Stomach smooth muscle (tissue), 2 donors: ENCODE results near the gene STK17A.

Source experiments
- H3K27ac ChIP-seq: one replicate; pipeline ENCODE4 v1.7.0; 2013; ENCODE audit warnings: mild to moderate bottlenecking, low read length, inconsistent platforms
- H3K27me3 ChIP-seq, 2 donors: one replicate each; pipeline ENCODE4 v1.7.0; 2013; ENCODE audit warnings: low read length in 2 of 2; ENCODE audit not compliant: insufficient read depth in 2 of 2, control insufficient read depth in 1 of 2
- H3K36me3 ChIP-seq, 2 donors: one replicate each; pipeline ENCODE4 v1.7.0; 2013; ENCODE audit warnings: low read length in 2 of 2; ENCODE audit not compliant: control insufficient read depth in 2 of 2, insufficient read depth in 2 of 2
- H3K4me1 ChIP-seq: one replicate; pipeline ENCODE4 v1.7.0; 2013; ENCODE audit warnings: low read length; ENCODE audit not compliant: control insufficient read depth, insufficient read depth
- H3K4me3 ChIP-seq, 2 donors: one replicate each; pipeline ENCODE4 v1.7.0; 2013; ENCODE audit warnings: low read length in 2 of 2
- H3K9ac ChIP-seq, 2 donors: one replicate each; pipeline ENCODE4 v1.7.0; 2013; ENCODE audit warnings: low read length in 2 of 2, mild to moderate bottlenecking in 1 of 2
- H3K9me3 ChIP-seq, 2 donors: one replicate each; pipeline ENCODE4 v1.7.0; 2013; ENCODE audit warnings: low read length in 2 of 2; ENCODE audit not compliant: control insufficient read depth in 2 of 2
- donor health status: healthy.
- donor health status: Pancreatic carcinoma.

The STK17A gene

DNA sequence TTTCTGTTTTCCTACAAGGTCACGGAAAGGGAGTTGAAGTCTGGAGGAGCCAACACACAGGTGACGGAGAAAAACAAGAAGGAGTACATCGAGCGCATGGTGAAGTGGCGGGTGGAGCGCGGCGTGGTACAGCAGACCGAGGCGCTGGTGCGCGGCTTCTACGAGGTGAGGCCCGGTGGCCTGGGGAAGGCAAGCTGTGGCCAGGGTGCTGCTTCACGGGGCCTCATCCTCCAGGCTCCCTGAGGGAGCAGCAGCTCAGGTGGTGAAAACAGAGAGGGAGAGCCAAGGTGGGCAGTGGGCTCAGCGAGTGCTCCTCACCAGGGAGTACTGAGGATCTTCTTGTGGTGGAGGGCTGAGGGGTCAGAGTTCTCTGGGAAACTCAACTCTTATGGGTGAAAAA lies 32.5 kb upstream of the STK17A start:
- no peak overlapping the region for H3K4me3 ChIP-seq
- no peaks in the 10 kb centered on the region for H3K36me3 ChIP-seq
- H3K27me3 ChIP-seq: no peaks in the 10 kb centered on the region
- no peak overlapping the region for H3K9ac ChIP-seq
- no peaks in the 10 kb centered on the region for H3K9me3 ChIP-seq
- H3K27ac ChIP-seq: no peak overlapping the region
- H3K4me1 ChIP-seq: no peaks in the 10 kb centered on the region

DNA sequence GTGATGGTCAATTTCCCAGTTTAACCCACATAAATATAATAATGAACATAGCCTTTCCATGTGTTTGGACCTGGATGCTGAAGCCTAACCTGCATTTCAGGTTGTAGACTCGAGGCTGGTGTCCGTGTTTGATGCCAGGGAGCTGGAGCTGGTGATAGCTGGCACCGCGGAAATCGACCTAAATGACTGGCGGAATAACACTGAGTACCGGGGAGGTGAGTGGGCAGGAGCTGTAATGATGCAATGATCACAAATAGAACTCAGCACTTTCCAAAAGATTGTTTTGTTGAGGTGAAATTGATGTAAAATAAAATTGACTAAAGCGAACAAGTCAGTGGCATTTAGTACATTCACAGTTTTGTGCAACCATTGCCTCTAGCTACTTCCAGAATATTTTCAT lies 30.8 kb upstream of the STK17A start:
- Histone ChIP-seq H3K36me3 (no peaks in the 10 kb centered on the region), H3K4me1 (no peaks in the 10 kb centered on the region), H3K27ac (no peak overlapping the region), H3K9ac (no peak overlapping the region), H3K27me3 (peaks cover 0 to under 1% of the 10 kb centered on the region in 2 donors), H3K4me3 (no peak overlapping the region), H3K9me3 (no peaks in the 10 kb centered on the region)

DNA sequence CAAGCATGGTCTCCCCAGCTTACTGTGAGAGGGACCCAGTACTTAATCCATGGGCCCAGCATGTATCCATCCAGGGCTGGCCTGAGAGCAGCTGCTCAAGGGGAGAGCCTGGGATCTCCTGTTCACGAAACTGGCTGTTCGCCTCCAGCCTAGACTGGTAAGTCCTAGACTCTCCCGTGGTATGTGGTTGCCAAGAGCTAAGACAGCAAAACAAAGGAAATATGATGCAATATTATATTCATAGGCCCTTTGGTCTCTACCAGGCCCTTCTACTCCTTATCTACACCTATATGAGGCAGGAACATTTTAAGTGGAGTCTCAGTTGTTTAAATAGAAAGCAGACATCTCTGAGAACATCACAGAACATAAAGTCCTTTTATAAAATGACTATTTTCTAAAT lies 28.9 kb upstream of the STK17A start:
- H3K9me3 ChIP-seq: no peaks in the 10 kb centered on the region
- H3K27ac ChIP-seq: no peak overlapping the region

GRCh38 chr7:43554423-43554822 lies 28.5 kb upstream of the STK17A start:
- Histone ChIP-seq H3K27ac (no peak overlapping the region), H3K36me3 (no peaks in the 10 kb centered on the region), H3K27me3 (peaks cover 0 to 2% of the 10 kb centered on the region in 2 donors), H3K9ac (no peak overlapping the region), H3K4me3 (no peak overlapping the region), H3K9me3 (no peaks in the 10 kb centered on the region), H3K4me1 (no peaks in the 10 kb centered on the region)

More for the DNA sequence above, 28.9 kb upstream of the STK17A start:
- Histone ChIP-seq H3K4me1 (no peaks in the 10 kb centered on the region), H3K4me3 (no peak overlapping the region), H3K36me3 (no peaks in the 10 kb centered on the region), H3K9ac (no peak overlapping the region), H3K27me3 (peaks cover 0 to 2% of the 10 kb centered on the region in 2 donors)

DNA sequence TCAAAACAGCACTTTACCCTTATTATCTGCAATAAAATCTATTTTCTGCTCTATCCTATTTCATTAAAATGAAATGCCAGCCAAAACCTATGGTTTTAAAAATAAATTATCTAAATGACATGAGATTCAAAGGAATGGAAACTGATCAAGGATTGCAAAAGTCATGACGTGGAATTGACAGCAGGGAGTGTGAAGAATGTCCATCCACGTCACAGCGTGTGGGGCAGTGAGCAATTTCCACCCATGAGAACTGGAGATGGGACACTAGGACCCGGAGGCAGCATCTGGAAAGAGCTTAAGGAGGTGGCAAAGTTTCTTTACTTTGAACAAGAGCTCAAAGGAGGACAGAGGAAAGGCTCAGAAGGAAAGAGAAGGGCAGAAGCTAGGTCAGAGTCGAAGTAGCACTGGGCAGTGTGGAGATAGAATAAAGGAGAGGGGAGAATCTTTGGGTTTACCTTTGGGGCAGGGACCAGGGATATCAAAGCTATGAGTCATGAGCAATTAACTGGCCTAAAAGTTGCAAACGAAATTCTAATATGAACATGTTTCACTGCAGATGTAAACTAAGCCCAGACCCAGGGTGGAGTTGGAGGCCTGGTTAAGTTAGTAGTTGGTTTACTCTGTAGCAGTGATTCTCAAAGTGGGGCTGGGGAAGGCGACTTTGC lies 24.9 kb upstream of the STK17A start:
- Histone ChIP-seq H3K4me3 (no peak overlapping the region), H3K27ac (no peak overlapping the region), H3K9ac (no peak overlapping the region), H3K9me3 (no peaks in the 10 kb centered on the region), H3K4me1 (no peaks in the 10 kb centered on the region), H3K36me3 (no peaks in the 10 kb centered on the region), H3K27me3 (peaks cover 0 to 4% of the 10 kb centered on the region in 2 donors)

- no peak overlapping the region for H3K9ac ChIP-seq
- H3K27me3 ChIP-seq: peaks cover 0 to 4% of the 10 kb centered on the region in 2 donors
- H3K27ac ChIP-seq: no peak overlapping the region
- no peak overlapping the region for H3K4me3 ChIP-seq
- no peaks in the 10 kb centered on the region for H3K4me1 ChIP-seq
- no peaks in the 10 kb centered on the region for H3K9me3 ChIP-seq
- no peaks in the 10 kb centered on the region for H3K36me3 ChIP-seq
These were observed 23.6 kb upstream of the STK17A start for GRCh38 chr7:43559171-43559945.

DNA sequence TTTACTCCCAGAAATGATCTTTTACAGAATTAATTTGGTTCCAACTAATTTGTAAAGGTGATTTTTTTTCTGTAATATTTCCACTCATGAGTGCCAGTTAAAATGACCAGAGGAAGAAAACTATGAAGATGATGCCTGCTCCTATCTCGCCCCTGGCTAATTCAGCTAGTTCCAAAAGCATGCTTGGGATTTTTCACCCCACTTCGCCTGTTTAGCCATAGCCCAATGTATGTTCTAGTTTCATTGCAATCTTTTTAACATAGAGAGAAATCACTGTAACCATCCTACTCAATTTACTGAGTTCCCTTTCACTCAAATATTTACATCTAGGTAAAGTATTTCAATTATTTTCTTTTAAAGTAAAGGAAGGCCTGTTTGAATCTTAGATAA lies 23.0 kb upstream of the STK17A start:
- Histone ChIP-seq H3K9me3 (no peaks in the 10 kb centered on the region), H3K9ac (no peak overlapping the region), H3K4me3 (no peak overlapping the region), H3K36me3 (no peaks in the 10 kb centered on the region), H3K4me1 (no peaks in the 10 kb centered on the region), H3K27ac (no peak overlapping the region), H3K27me3 (peaks cover 0 to 4% of the 10 kb centered on the region in 2 donors)

DNA sequence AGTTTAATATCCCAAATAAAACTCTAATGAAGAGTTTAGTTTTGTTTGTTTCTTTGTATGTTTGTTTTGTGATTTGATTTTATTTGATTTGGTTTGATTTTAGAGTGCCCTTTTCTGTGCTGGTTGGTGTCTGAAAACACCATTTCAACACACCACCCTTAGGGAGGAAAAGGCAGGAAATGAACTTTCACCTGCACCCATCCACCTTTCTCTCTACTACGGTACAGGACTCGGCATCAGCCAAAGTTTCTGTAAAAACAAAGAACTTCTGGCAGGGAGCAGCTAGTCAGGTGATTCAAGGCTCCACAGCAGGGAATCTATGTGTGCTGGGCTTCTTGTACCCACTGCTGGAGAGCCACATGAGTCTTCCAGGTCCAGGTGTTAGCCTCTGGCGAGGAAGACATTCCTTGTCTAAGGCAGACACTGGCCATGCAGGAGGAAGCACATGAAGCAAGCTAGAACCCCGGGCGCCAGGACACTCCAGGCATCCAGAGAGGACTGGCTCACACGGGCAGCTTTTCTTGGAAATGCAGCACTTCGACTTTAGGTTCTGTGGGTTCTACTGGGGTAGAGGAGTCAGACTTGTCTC lies 22.1 kb upstream of the STK17A start:
- H3K9me3 ChIP-seq: no peaks in the 10 kb centered on the region
- H3K36me3 ChIP-seq: no peaks in the 10 kb centered on the region
- H3K4me3 ChIP-seq: no peak overlapping the region

DNA sequence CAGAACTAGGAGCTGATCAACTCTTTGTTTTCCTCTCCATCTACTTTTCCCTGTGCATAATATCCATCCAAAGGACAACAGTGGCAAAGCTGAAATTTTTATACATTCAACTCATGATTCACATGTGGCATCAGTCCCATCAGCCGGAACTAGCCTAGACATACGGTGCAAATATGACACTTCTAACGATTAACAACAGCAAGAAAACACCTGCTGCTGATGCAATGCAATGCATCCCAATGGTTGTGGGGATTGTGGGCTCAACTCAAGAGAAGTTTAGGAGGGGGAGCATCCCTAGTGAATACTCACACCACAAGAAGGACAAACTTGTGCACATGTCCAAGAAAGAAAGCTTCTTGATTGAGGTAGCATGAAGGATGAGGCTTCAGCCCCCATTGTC lies 20.5 kb upstream of the STK17A start:
- Histone ChIP-seq H3K4me1 (no peaks in the 10 kb centered on the region), H3K27ac (no peak overlapping the region), H3K36me3 (no peaks in the 10 kb centered on the region), H3K9me3 (no peaks in the 10 kb centered on the region), H3K4me3 (no peak overlapping the region), H3K27me3 (peaks cover 0 to 3% of the 10 kb centered on the region in 2 donors), H3K9ac (no peak overlapping the region)

More for the DNA sequence above, 22.1 kb upstream of the STK17A start:
- peaks cover 0 to 4% of the 10 kb centered on the region in 2 donors for H3K27me3 ChIP-seq
- H3K27ac ChIP-seq: no peak overlapping the region
- no peak overlapping the region for H3K9ac ChIP-seq
- no peaks in the 10 kb centered on the region for H3K4me1 ChIP-seq

GRCh38 chr7:43565786-43566185 lies 17.1 kb upstream of the STK17A start:
- Histone ChIP-seq H3K9ac (no peak overlapping the region), H3K9me3 (no peaks in the 10 kb centered on the region), H3K4me1 (no peaks in the 10 kb centered on the region), H3K27me3 (peaks cover 0 to 3% of the 10 kb centered on the region in 2 donors), H3K27ac (no peak overlapping the region), H3K36me3 (no peaks in the 10 kb centered on the region), H3K4me3 (no peak overlapping the region)

GRCh38 chr7:43568529-43568928 lies 14.4 kb upstream of the STK17A start:
- H3K27ac ChIP-seq: no peak overlapping the region
- H3K36me3 ChIP-seq: no peaks in the 10 kb centered on the region
- no peaks in the 10 kb centered on the region for H3K4me1 ChIP-seq
- no peaks in the 10 kb centered on the region for H3K27me3 ChIP-seq
- no peaks in the 10 kb centered on the region for H3K9me3 ChIP-seq
- H3K9ac ChIP-seq: no peak overlapping the region
- H3K4me3 ChIP-seq: no peak overlapping the region
